ENCODE data around the gene NLGN4X. TPM values are rescaled to one million over a fixed set of nuclear protein-coding genes. Genes with fewer than 3 reads are reported as not detected.

NLGN4X gene
- total RNA-seq, 1 donor from 2014 or later: 11.5 TPM

- no peaks in the 10 kb centered on the region for H3K27me3 ChIP-seq (ENCODE audit: insufficient read depth, low read length)
- H3K36me3 ChIP-seq (ENCODE audit: insufficient read depth, low read length): no peaks in the 10 kb centered on the region
- Mint-ChIP-seq H3K27ac (ENCODE audit: unreplicated experiment) (no peak overlapping the region), H3K4me1 (ENCODE audit: low read depth, unreplicated experiment) (no peaks in the 10 kb centered on the region), H3K27me3 (ENCODE audit: low read depth, unreplicated experiment) (no peaks in the 10 kb centered on the region), H3K4me3 (ENCODE audit: unreplicated experiment) (no peak overlapping the region), H3K36me3 (ENCODE audit: low read depth, unreplicated experiment) (no peaks in the 10 kb centered on the region), H3K9me3 (ENCODE audit: unreplicated experiment) (no peaks in the 10 kb centered on the region)
- no peak overlapping the region for H3K27ac ChIP-seq (ENCODE audit: low read depth, low read length)
- H3K4me1 ChIP-seq (ENCODE audit: insufficient read depth, low read length): no peaks in the 10 kb centered on the region
- no peak overlapping the region for H3K9ac ChIP-seq (ENCODE audit: low read length)
- FAIRE-seq: no peak
- H3K4me3 ChIP-seq (ENCODE audit: insufficient read depth, low read depth, low read length): no peak overlapping the region
- no peak overlapping the region for H2AFZ ChIP-seq (ENCODE audit: low read depth, low read length)
- H3K79me2 ChIP-seq (ENCODE audit: insufficient read depth, low read length): no peaks in the 10 kb centered on the region
- H4K20me1 ChIP-seq (ENCODE audit: insufficient read depth, low read length): no peaks in the 10 kb centered on the region
- no peak for DNase-seq (ENCODE audit: low read depth)
- H3K9me3 ChIP-seq (ENCODE audit: insufficient read depth, low read depth, low read length): no peaks in the 10 kb centered on the region
- TF ChIP-seq CTCF (IDR thresholded peaks at IDR 0.05; ENCODE audit: insufficient read depth, low read depth, low read length) (no peak), EZH2 (IDR thresholded peaks at IDR 0.05; ENCODE audit: insufficient read depth, low read length) (no peak)
- no peak overlapping the region for H3K4me2 ChIP-seq (ENCODE audit: low read length)
These were observed 263.3 kb downstream of the NLGN4X start for GRCh38 chrX:5965406-5965805.

GRCh38 chrX:5959286-5959685 lies 269.4 kb downstream of the NLGN4X start:
- no peak overlapping the region for H3K27ac Mint-ChIP-seq (ENCODE audit: unreplicated experiment)

More at GRCh38 chrX:5959286-5959685, 269.4 kb downstream of the NLGN4X start:
- no peaks in the 10 kb centered on the region for H3K9me3 ChIP-seq (ENCODE audit: insufficient read depth, low read depth, low read length)
- H3K4me1 ChIP-seq (ENCODE audit: insufficient read depth, low read length): no peaks in the 10 kb centered on the region
- H3K79me2 ChIP-seq (ENCODE audit: insufficient read depth, low read length): no peaks in the 10 kb centered on the region
- Mint-ChIP-seq H3K4me3 (ENCODE audit: unreplicated experiment) (no peak overlapping the region), H3K9me3 (ENCODE audit: unreplicated experiment) (no peaks in the 10 kb centered on the region), H3K27me3 (ENCODE audit: low read depth, unreplicated experiment) (no peaks in the 10 kb centered on the region), H3K36me3 (ENCODE audit: low read depth, unreplicated experiment) (no peaks in the 10 kb centered on the region), H3K4me1 (ENCODE audit: low read depth, unreplicated experiment) (peaks cover 4% of the 10 kb centered on the region)
- H3K27ac ChIP-seq (ENCODE audit: low read depth, low read length): no peak overlapping the region
- TF ChIP-seq CTCF (IDR thresholded peaks at IDR 0.05; ENCODE audit: insufficient read depth, low read depth, low read length) (no peak), EZH2 (IDR thresholded peaks at IDR 0.05; ENCODE audit: insufficient read depth, low read length) (no peak)
- H3K4me2 ChIP-seq (ENCODE audit: low read length): no peak overlapping the region
- DNase-seq (ENCODE audit: low read depth) (no peak), FAIRE-seq (peak; percentile 52)
- no peak overlapping the region for H3K4me3 ChIP-seq (ENCODE audit: insufficient read depth, low read depth, low read length)
- H3K9ac ChIP-seq (ENCODE audit: low read length): no peak overlapping the region
- no peaks in the 10 kb centered on the region for H3K36me3 ChIP-seq (ENCODE audit: insufficient read depth, low read length)
- no peaks in the 10 kb centered on the region for H3K27me3 ChIP-seq (ENCODE audit: insufficient read depth, low read length)
- no peaks in the 10 kb centered on the region for H4K20me1 ChIP-seq (ENCODE audit: insufficient read depth, low read length)
- H2AFZ ChIP-seq (ENCODE audit: low read depth, low read length): no peak overlapping the region

Measured in astrocyte (in vitro differentiated cells and primary cell).